ENCODE measurements around the gene FBN2.
"Not testable (repeated sequence)": the region's sequence is repeated elsewhere in the genome, so short reads cannot be mapped to it uniquely, and the experiment has no call there.

The FBN2 gene

GRCh38 chr5:128534726-128535125 is 3.3 kb downstream of the FBN2 start:
- DNase-seq (ENCODE audit: low spot score), result no peak

- DNase-seq (ENCODE audit: low spot score), result no peak
Observed at GRCh38 chr5:128532776-128533175, 5.3 kb downstream of the FBN2 start.

- DNase-seq (ENCODE audit: low spot score), result no peak
Observed at GRCh38 chr5:128532127-128532526, 5.9 kb downstream of the FBN2 start.

DNA sequence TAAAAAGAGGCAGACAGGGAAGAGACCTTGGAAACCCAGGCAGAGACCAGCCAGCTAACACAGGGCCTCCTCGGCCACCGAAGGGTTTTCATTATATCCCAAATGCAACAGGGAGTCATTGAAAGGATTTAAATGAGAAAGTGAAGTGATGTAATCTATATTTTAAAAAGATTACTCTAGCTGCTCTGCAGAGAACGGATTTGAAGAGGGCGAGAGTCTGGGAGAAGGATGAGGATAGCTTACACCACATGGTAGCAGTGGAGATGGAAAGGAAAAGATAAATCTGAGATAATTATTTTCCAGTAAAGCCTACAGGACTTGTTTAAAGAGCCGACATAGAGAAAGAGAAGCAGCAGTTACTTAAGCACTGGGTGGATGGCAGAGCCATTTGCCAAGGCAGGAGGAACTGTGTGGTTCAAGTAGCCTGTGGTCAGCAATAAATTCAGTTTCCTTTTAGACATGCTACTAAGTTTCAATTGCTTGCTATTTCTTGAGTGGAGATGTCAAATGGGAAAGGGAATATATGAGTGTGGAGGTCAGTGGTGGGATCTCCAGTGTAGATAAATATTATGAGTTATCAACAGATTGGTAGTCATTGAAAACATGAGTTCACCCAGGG is 9.3 kb downstream of the FBN2 start:
- DNase-seq (ENCODE audit: low spot score), result no peak

- no peak for DNase-seq (ENCODE audit: low spot score)
Observed at GRCh38 chr5:128528126-128528525, 9.9 kb downstream of the FBN2 start.

GRCh38 chr5:128527077-128527476 is 11.0 kb downstream of the FBN2 start:
- DNase-seq (ENCODE audit: low spot score), result no peak

DNA sequence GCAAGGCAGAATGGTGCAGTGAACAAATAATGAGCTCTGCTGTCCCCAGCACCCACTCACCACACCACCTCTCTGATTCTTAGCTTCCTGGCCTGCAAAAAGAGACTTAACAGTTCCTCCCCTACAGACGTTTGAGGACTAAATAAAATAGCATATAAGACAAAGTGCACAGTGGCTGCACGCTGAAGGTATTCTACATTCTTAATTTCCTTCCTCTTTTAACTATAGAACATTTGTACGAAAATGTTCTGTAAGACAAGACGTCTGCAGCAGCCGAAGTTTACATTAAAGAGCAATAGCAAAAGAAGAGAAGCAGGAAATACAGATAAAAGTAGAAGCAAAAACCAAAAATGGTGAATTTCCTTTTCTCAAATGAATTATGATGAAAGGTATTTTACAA is 15.7 kb downstream of the FBN2 start:
- no peak for DNase-seq (ENCODE audit: low spot score)

DNA sequence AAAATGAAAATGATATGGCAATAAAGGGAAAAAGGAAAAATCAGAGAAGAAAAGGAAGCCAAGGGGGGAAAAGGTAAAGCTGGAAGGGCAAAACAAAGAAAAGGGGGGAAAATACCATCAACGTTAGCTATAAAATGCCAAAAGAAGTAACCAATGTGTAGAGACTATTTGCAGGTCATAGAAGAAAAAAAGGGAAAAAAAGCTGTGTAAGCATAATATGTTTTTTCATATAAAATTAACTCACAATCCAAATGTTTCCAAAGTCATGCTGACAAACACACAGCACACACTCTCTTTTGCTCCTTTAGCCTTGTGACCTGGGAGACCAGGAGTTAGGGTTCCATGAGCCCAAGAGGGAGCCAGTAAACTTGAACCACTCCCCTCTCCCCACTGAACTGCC is 18.2 kb downstream of the FBN2 start:
- no peak for DNase-seq (ENCODE audit: low spot score)

DNA sequence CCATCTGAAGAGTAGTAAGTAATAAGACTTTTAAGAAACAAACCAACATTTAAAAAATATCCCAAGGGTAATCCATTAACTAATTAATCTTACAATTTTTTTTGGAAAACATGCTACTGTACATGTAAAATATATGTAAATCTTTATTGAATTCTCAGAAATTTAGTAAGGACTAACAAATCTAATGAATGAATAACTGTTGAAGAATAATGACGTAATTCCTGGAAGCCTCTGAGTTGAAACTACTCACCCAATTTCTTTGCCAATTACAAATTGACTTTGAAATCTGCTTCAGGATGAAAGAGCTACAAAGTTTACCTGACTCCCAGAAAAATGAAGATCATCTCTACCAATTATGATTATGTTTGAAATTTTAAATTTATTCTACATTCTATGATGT is 21.1 kb downstream of the FBN2 start:
- DNase-seq (ENCODE audit: low spot score), result no peak

- no peak for DNase-seq (ENCODE audit: low spot score)
Observed at GRCh38 chr5:128513806-128514205, 24.2 kb downstream of the FBN2 start.

DNA sequence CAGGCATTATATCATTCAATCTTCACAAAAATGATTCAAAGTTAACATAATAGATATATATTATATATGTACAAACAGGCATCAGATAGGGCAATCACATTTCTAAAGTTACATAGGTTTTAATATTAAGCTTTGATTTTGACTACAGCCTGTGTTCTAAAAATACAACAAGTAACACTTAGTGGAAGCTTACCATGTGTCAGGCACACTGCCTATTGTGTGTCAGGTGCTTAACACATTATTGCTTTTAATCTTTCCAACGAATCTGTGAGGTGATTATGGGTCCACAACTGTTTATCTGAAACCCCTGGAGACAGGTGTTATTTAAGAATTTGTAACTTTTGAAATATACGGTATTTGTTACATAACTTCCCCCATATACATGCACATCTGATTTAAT is 25.2 kb downstream of the FBN2 start:
- no peak for DNase-seq (ENCODE audit: low spot score)

GRCh38 chr5:128506643-128507042 is 31.4 kb downstream of the FBN2 start:
- DNase-seq (ENCODE audit: low spot score), result no peak

DNA sequence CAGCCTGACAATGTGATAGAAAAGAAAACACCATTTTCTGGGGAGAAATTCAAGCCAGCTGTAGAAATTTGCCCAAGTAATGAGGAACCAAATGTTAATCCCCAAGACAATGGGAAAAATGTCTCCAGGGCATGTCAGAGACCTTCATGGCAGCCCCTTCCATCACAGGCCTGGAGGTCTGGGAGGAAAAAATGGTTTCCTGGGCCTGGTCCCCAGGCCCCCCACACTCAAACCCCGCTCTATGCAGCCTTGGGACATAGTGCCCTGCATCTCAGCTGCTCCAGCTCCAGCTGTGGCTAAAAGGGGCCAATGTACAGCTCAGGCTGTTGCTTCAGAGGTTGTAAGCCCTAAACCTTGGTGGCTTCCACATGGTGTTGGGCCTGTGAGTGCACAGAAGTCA is 34.3 kb downstream of the FBN2 start:
- DNase-seq (ENCODE audit: low spot score), result not testable (repeated sequence)

DNA sequence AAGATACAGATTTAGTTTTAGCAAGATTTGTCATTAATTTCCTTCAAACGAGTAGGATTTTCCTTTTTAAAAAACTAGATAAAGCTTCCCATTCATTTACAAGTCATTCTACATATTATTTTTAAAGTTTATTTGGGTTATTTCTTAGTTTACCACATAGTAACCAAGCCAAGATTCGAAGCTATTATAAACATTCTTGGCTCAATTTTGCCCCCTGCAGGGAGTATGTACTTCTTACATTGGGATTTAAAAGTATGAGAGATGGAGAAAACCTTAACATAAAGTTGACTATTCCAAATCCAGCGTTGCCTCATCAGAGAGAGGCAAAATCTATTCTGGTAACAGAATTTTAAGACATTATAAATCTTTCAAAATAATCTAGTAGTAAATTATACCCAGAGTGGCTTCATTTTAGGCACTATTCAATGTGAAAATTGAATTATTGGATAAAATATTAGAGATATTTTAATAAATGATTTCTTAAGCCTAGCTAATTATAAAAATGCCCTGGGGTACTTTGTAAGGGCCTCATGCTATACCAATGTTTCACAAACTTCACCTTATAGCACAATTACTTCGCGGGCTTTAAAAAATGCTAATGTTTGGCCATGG is 39.1 kb downstream of the FBN2 start:
- no peak for DNase-seq (ENCODE audit: low spot score)

DNA sequence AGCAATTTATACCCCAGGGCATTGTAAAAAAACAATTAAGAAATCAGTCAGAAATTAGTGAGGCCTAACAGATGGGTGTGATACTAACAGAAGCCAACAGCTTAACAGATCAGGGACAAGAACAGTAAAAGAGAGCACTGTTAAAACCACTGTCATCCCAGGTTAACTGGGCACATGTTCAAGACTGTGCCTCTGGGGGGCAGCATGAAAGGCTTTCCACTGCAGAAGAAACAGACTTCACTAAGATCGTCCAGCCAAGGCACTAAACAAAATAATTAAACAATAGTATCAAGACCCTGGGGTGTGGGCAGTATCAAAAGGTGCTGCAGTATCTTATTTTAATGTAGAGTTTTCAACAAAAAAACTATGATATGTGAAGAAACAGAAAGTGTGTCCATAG is 43.5 kb downstream of the FBN2 start:
- no peak for DNase-seq (ENCODE audit: low spot score)

GRCh38 chr5:128493657-128494329 is 44.3 kb downstream of the FBN2 start:
- DNase-seq (ENCODE audit: low spot score), result no peak

DNA sequence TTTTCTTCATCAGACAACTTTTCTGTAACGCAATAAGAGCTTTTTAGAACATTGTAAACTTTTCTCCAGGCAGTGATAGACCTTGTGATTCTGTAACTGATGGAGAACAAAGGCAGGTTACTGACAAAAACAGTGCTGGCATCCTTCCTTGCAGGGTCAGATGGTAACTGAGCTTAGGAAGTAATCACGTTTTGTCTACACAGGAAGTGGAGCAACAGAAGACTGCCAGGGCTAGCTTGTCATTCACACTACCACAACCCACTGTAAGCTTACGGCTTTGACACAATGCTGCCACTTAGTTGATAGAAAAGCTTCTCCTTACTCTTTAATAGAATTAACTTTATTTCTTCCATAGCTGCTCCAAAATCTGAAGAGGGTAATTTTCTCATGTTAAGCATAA is 46.8 kb downstream of the FBN2 start:
- DNase-seq (ENCODE audit: low spot score), result no peak

- DNase-seq (ENCODE audit: low spot score), result no peak
Observed at GRCh38 chr5:128490761-128491160, 47.3 kb downstream of the FBN2 start.

- no peak for DNase-seq (ENCODE audit: low spot score)
Observed at GRCh38 chr5:128487041-128487440, 51.0 kb downstream of the FBN2 start.

GRCh38 chr5:128483738-128484137 is 54.3 kb downstream of the FBN2 start:
- DNase-seq (ENCODE audit: low spot score), result no peak

DNA sequence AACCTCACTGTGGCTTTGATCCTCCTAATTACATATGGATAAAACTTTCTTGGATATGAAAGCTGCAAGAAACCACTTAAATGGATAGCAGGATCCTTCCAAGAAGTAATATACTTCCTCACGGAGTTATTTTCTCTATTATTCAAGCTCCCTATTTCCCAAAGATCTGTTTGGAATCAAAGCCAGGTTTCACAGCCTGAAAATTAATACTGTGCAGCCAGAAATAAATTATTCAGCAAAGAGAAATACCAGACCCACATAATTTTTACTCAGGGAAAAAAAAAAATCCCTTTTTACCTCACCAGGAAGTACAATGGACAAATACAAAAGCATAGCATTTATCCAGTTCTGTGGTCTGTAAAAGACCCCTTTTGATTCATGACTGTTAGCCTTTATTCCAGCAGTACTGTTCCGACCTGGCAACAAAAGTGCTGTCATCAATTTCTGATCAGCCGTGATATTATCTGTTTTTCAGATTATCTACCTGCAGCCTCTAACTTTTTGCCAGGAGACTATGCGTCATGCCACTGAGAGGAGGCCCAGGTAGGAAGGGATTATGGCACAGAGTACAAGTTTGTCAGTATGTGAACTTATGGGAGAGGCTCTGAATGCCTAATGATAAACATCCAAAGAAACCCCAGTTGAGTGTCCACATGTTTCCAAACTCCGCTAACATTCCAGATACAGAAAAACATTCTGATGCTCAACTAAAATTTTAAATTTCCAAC is 57.0 kb downstream of the FBN2 start:
- DNase-seq (ENCODE audit: low spot score), result no peak

- no peak for DNase-seq (ENCODE audit: low spot score)
Observed at GRCh38 chr5:128480158-128480557, 57.9 kb downstream of the FBN2 start.
